NOMO-1 treated with dmso at 0.1 percent for 144 hours (cell line): ENCODE results near the gene PRPF19.

Experiments
- DNase-seq: peaks from one replicate; lab custom pipeline; 2025; ENCODE audit not compliant: unreplicated experiment; lab: John Stamatoyannopoulos, UW

Gene PRPF19

GRCh38 chr11:60876168-60876485 is 30.3 kb downstream of the PRPF19 start:
- DNase-seq, result no peak

- no peak for DNase-seq
These were observed 30.8 kb downstream of the PRPF19 start for GRCh38 chr11:60875366-60876167.

GRCh38 chr11:60874421-60875365 is 31.7 kb downstream of the PRPF19 start:
- no peak for DNase-seq

- no peak for DNase-seq
These were observed 32.9 kb downstream of the PRPF19 start for GRCh38 chr11:60873533-60873932.

- DNase-seq, result no peak
These were observed 33.3 kb downstream of the PRPF19 start for GRCh38 chr11:60872961-60873524.

- DNase-seq, result no peak
These were observed 34.0 kb downstream of the PRPF19 start for GRCh38 chr11:60872124-60872960.

GRCh38 chr11:60871378-60872061 is 34.9 kb downstream of the PRPF19 start:
- no peak for DNase-seq

- no peak for DNase-seq
These were observed 35.5 kb downstream of the PRPF19 start for GRCh38 chr11:60870733-60871377.

- no peak for DNase-seq
These were observed 36.1 kb downstream of the PRPF19 start for GRCh38 chr11:60870276-60870675.

GRCh38 chr11:60869451-60869825 is 36.9 kb downstream of the PRPF19 start:
- no peak for DNase-seq

- no peak for DNase-seq
These were observed 37.5 kb downstream of the PRPF19 start for GRCh38 chr11:60868682-60869450.

- DNase-seq, result no peak
These were observed 38.3 kb downstream of the PRPF19 start for GRCh38 chr11:60867871-60868681.

- DNase-seq, result no peak
These were observed 39.2 kb downstream of the PRPF19 start, which contains the start of gene ZP1 for GRCh38 chr11:60866911-60867870. ZP1 (plus strand) TSS chr11:60867542; CDS start chr11:60867562, 20 bp downstream.

GRCh38 chr11:60864856-60865513 is 41.4 kb downstream of the PRPF19 start:
- no peak for DNase-seq

- no peak for DNase-seq
These were observed 42.5 kb downstream of the PRPF19 start for GRCh38 chr11:60863550-60864521.
